Measurements from ENCODE around the gene SDCCAG8.

DNA sequence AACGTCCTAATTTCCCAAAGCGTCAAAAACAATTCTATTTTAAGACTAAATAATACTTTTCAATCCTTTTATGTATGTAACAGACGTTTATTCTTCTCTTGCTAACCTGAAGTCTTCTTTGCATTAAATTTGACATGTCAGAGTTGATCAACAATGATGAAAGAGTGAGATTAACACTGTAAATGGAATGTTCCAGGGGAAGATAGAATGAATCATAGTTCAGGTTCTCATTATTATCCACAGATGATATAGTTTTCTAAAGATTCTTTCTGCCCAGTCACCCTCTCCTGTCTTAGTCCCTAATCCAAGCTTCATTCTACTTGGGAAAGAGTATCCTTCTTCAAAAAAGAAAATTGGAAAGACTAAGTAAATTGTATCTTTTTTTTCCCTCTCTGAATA, 38.9 kb downstream of the SDCCAG8 start:
- TF ChIP-seq, protein P1, sequence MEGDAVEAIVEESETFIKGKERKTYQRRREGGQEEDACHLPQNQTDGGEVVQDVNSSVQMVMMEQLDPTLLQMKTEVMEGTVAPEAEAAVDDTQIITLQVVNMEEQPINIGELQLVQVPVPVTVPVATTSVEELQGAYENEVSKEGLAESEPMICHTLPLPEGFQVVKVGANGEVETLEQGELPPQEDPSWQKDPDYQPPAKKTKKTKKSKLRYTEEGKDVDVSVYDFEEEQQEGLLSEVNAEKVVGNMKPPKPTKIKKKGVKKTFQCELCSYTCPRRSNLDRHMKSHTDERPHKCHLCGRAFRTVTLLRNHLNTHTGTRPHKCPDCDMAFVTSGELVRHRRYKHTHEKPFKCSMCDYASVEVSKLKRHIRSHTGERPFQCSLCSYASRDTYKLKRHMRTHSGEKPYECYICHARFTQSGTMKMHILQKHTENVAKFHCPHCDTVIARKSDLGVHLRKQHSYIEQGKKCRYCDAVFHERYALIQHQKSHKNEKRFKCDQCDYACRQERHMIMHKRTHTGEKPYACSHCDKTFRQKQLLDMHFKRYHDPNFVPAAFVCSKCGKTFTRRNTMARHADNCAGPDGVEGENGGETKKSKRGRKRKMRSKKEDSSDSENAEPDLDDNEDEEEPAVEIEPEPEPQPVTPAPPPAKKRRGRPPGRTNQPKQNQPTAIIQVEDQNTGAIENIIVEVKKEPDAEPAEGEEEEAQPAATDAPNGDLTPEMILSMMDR (IDR thresholded peaks at IDR 0.05; ENCODE audit: low read depth, low read length) = no peak
- no peak for TF ChIP-seq EZH2phosphoT487 (IDR thresholded peaks at IDR 0.05; ENCODE audit: low read depth)
